ENCODE data around the gene CAT.

DNA sequence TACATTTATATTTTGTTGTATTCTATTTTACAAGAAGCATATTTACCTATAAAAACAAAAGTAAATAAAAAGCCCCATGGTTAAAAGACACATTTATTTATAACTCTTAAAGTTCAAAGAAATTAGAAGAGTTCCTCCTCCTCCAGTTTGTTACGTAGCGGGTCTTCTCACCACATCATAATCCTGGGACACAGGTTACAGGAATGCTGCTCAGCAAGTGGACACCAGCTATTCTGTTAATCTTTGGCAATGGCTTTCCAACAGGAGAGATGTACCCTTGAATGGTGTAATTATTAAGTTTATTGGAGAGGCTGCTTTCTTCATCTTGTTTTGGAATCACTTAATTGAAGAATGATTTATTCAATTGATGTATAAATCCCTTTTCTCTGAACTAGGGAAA is 19.6 kb upstream of the CAT start:
- TF ChIP-seq BCL6 (CRISPR knock-in tag; IDR thresholded peaks at IDR 0.05) (no peak), KAT7 (CRISPR knock-in tag; IDR thresholded peaks at IDR 0.05; ENCODE audit: borderline replicate concordance) (no peak), POLR2A (conservative IDR thresholded peaks at IDR 0.05) (no peak), RBBP5 (IDR thresholded peaks at IDR 0.05; ENCODE audit: borderline replicate concordance, insufficient read depth, low read length, poor library complexity, severe bottlenecking) (no peak), HDGF (IDR thresholded peaks at IDR 0.05) (no peak), NCOA6 (IDR thresholded peaks at IDR 0.05) (no peak), POLR2AphosphoS5 (IDR thresholded peaks at IDR 0.05; ENCODE audit: control insufficient read depth, insufficient read depth, low read depth, low read length) (no peak), CCAR2 (IDR thresholded peaks at IDR 0.05; ENCODE audit: low read depth, low read length) (no peak), SRSF3 (IDR thresholded peaks at IDR 0.05; ENCODE audit: insufficient read depth, low read length) (no peak), SRSF1 (IDR thresholded peaks at IDR 0.05; ENCODE audit: low read depth, low read length) (no peak), MAX (CRISPR knock-in tag; IDR thresholded peaks at IDR 0.05) (no peak)
- TF ChIP-seq, protein P1, sequence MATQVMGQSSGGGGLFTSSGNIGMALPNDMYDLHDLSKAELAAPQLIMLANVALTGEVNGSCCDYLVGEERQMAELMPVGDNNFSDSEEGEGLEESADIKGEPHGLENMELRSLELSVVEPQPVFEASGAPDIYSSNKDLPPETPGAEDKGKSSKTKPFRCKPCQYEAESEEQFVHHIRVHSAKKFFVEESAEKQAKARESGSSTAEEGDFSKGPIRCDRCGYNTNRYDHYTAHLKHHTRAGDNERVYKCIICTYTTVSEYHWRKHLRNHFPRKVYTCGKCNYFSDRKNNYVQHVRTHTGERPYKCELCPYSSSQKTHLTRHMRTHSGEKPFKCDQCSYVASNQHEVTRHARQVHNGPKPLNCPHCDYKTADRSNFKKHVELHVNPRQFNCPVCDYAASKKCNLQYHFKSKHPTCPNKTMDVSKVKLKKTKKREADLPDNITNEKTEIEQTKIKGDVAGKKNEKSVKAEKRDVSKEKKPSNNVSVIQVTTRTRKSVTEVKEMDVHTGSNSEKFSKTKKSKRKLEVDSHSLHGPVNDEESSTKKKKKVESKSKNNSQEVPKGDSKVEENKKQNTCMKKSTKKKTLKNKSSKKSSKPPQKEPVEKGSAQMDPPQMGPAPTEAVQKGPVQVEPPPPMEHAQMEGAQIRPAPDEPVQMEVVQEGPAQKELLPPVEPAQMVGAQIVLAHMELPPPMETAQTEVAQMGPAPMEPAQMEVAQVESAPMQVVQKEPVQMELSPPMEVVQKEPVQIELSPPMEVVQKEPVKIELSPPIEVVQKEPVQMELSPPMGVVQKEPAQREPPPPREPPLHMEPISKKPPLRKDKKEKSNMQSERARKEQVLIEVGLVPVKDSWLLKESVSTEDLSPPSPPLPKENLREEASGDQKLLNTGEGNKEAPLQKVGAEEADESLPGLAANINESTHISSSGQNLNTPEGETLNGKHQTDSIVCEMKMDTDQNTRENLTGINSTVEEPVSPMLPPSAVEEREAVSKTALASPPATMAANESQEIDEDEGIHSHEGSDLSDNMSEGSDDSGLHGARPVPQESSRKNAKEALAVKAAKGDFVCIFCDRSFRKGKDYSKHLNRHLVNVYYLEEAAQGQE (IDR thresholded peaks at IDR 0.05; ENCODE audit: borderline replicate concordance), result no peak
- TF ChIP-seq, protein P1 (CRISPR knock-in tag; IDR thresholded peaks at IDR 0.05; ENCODE audit: low read depth), result no peak
- TF ChIP-seq, protein P2, sequence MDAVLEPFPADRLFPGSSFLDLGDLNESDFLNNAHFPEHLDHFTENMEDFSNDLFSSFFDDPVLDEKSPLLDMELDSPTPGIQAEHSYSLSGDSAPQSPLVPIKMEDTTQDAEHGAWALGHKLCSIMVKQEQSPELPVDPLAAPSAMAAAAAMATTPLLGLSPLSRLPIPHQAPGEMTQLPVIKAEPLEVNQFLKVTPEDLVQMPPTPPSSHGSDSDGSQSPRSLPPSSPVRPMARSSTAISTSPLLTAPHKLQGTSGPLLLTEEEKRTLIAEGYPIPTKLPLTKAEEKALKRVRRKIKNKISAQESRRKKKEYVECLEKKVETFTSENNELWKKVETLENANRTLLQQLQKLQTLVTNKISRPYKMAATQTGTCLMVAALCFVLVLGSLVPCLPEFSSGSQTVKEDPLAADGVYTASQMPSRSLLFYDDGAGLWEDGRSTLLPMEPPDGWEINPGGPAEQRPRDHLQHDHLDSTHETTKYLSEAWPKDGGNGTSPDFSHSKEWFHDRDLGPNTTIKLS (IDR thresholded peaks at IDR 0.05; ENCODE audit: borderline replicate concordance, low read depth), result no peak
